CD4-positive, alpha-beta T cell (primary cell): ENCODE data around the gene EIF5A. TPM values are rescaled to one million over a fixed set of nuclear protein-coding genes. Genes with fewer than 3 reads are reported as not detected.

Experiments used
- ATAC-seq: fragments of 200-7000 bp; cut with Tn5 transposase; one replicate; pipeline ENCODE4 v1.10.0; 2022; ENCODE audit warnings: mild to moderate bottlenecking; ENCODE audit not compliant: poor library complexity
- CTCF ChIA-PET: fragments of 350-600 bp; sonication (Branson Sonifier 250); formaldehyde crosslinking; loops from one replicate; lab custom pipeline; 2021; ENCODE audit warnings: antibody characterized with exemption, inconsistent platforms; lab: Charles Lee
- POLR2A ChIA-PET: fragments of 350-600 bp; sonication (Branson Sonifier 250); formaldehyde crosslinking; loops from one replicate; lab custom pipeline; 2021; ENCODE audit warnings: antibody characterized with exemption, inconsistent platforms; lab: Charles Lee
- DNase-seq, 14 experiments: peaks; one replicate each; pipeline ENCODE4 v3.0.0-alpha.2; 2013 to 2020; ENCODE audit warnings: mixed read lengths in 2 of 14
- H3K27ac ChIP-seq, 2 donors: one replicate each; pipeline versions ENCODE4 v1.5.1 to v1.7.0; 2013; ENCODE audit warnings: low read length in 2 of 2, low read depth in 1 of 2, mild to moderate bottlenecking in 1 of 2
- H3K27me3 ChIP-seq, 2 experiments: 1 replicate in 1 of 2; 2 replicates in 1 of 2; pipeline versions ENCODE4 v1.6.1 to v1.7.0; 2013; ENCODE audit warnings: low read length in 2 of 2, control low read depth in 1 of 2, mild to moderate bottlenecking in 1 of 2, moderate library complexity in 1 of 2; ENCODE audit not compliant: insufficient read depth in 2 of 2, control insufficient read depth in 1 of 2
- H3K36me3 ChIP-seq: one replicate; pipeline ENCODE4 v1.6.1; 2013; ENCODE audit warnings: low read length, control low read depth; ENCODE audit not compliant: insufficient read depth
- H3K4me1 ChIP-seq: one replicate; pipeline ENCODE4 v1.6.1; 2013; ENCODE audit warnings: low read length, control low read depth; ENCODE audit not compliant: insufficient read depth
- H3K4me3 ChIP-seq: one replicate; pipeline ENCODE4 v1.5.1; 2013; ENCODE audit warnings: mild to moderate bottlenecking, low read length, moderate library complexity
- H3K9me3 ChIP-seq, 2 experiments: 1 replicate in 1 of 2; 2 replicates in 1 of 2; pipeline versions ENCODE4 v1.6.1 to v1.7.0; 2013; ENCODE audit warnings: low read length in 2 of 2, mild to moderate bottlenecking in 2 of 2, control low read depth in 1 of 2, moderate library complexity in 1 of 2; ENCODE audit not compliant: control insufficient read depth in 1 of 2, insufficient read depth in 1 of 2
- H3K27ac Mint-ChIP-seq: one replicate; pipeline ENCODE4 v1.8.0; 2020; ENCODE audit warnings: mixed read lengths
- H3K27me3 Mint-ChIP-seq: one replicate; pipeline ENCODE4 v1.8.0; 2021; ENCODE audit warnings: mixed read lengths
- H3K36me3 Mint-ChIP-seq: one replicate; pipeline ENCODE4 v1.8.0; 2021; ENCODE audit warnings: low read depth, mixed read lengths
- H3K4me1 Mint-ChIP-seq: one replicate; pipeline ENCODE4 v1.8.0; 2021; ENCODE audit warnings: low read depth, mixed read lengths
- H3K4me3 Mint-ChIP-seq: one replicate; pipeline ENCODE4 v1.8.0; 2020; ENCODE audit warnings: mild to moderate bottlenecking, mixed read lengths
- H3K9me3 Mint-ChIP-seq: one replicate; pipeline ENCODE4 v1.8.0; 2020; ENCODE audit warnings: mixed read lengths
- intact Hi-C, 2 experiments: fragments of 100-400 bp; cut with DNase I in 1 of 2; cut with micrococcal nuclease in 1 of 2; formaldehyde crosslinking; loops; one replicate each; pipeline versions ENCODE4 v1.15.1 to v1.9.0; 2023 to 2025; cut with DNase I, micrococcal nuclease
- total RNA-seq, 174 experiments: library from RNA in 2 of 174; stranded (reverse) in 2 of 174; gene quantifications; one replicate each; pipeline ENCODE4 v1.2.3 and lab custom pipeline; 2021 to 2026
- TF ChIP-seq, protein P1 (sequence below): fragments of 200-600 bp; IDR thresholded peaks from one replicate; pipeline ENCODE4 v1.8.0; 2022; ENCODE audit warnings: antibody characterized with exemption, mild to moderate bottlenecking

Gene EIF5A
- total RNA-seq, 2 experiments from 2014 or later: 471 to 480 TPM

DNA sequence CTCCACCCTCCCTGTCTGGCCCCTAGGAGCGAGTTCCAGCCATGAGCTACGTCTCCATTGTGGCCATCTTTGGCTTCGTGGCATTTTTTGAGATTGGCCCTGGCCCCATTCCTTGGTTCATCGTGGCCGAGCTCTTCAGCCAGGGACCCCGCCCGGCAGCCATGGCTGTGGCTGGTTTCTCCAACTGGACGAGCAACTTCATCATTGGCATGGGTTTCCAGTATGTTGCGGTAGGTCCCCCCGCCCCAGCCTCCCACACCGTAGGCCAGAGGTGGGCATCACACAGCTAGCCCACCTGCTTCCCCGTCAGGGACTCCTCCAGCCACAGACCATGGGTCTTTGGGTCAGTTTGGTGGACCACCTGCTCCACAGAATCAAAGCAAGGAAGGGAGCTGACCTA lies 21.7 kb upstream of the EIF5A start:
- TF ChIP-seq, protein P1, sequence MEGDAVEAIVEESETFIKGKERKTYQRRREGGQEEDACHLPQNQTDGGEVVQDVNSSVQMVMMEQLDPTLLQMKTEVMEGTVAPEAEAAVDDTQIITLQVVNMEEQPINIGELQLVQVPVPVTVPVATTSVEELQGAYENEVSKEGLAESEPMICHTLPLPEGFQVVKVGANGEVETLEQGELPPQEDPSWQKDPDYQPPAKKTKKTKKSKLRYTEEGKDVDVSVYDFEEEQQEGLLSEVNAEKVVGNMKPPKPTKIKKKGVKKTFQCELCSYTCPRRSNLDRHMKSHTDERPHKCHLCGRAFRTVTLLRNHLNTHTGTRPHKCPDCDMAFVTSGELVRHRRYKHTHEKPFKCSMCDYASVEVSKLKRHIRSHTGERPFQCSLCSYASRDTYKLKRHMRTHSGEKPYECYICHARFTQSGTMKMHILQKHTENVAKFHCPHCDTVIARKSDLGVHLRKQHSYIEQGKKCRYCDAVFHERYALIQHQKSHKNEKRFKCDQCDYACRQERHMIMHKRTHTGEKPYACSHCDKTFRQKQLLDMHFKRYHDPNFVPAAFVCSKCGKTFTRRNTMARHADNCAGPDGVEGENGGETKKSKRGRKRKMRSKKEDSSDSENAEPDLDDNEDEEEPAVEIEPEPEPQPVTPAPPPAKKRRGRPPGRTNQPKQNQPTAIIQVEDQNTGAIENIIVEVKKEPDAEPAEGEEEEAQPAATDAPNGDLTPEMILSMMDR: no peak
- Histone ChIP-seq H3K9me3 (peaks cover 0 to 9% of the 10 kb centered on the region in 2 experiments), H3K27ac (no peak overlapping the region), H3K4me1 (peaks cover 22% of the 10 kb centered on the region), H3K27me3 (peaks cover 38 to 43% of the 10 kb centered on the region in 2 experiments), H3K36me3 (no peaks in the 10 kb centered on the region), H3K4me3 (no peak overlapping the region)
- ATAC-seq (no peak), DNase-seq (no peak)
- ChIA-PET POLR2A (interaction anchor here (0.6 to 1.4 kb wide), 2 partner anchors 11 to 37 kb away, joined by 3 to 4 read pairs; no protein-coding TSS in a partner anchor), CTCF (interaction anchor here (1.0 to 1.2 kb wide), 2 partner anchors 10 to 12 kb away, joined by 4 to 5 read pairs; no protein-coding TSS in a partner anchor)
- Mint-ChIP-seq H3K9me3 (no peaks in the 10 kb centered on the region), H3K4me3 (no peak overlapping the region), H3K4me1 (peaks cover 18% of the 10 kb centered on the region), H3K27ac (no peak overlapping the region), H3K27me3 (peaks cover 55% of the 10 kb centered on the region), H3K36me3 (no peaks in the 10 kb centered on the region)
- intact Hi-C loops: no loop called here

DNA sequence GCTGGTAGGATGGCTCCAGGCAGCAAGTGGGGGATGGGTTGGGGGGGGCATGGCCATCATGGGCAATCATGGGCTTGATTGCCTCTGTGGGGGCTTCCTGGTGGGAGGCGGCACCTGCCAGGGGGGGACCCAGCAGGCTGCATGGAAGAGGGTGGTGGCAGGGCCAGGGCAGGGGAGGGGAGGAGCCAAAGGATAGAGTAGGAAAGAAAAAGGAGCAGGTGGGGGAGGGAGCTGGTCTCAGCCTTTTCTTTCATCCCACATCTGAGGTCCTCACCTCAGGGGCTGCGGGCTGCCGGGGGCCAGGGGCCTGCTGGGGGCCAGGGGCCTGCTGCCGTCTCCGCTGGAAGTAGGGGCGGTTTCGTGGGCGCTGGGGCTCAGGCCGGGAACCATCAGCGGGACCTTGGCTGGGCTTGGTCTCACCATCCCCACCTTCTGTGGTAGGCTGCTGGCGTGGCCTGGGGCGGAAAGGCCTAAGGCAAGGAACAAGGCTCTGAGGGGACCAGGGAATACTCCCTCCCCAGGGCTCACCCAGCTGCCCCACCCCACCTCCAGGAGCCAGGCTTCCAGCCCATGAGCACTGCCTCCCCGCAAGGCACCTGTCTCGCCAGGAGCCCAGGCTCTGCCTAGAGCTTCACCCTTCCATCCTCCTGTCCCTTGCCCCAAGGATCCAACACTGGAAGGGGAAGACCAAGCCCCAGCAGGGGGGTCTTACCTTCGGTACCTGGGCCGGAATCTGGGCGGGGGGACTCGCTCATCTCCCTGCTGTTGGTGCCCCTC lies 18.0 kb upstream of the EIF5A start:
- Mint-ChIP-seq H3K36me3 (no peaks in the 10 kb centered on the region), H3K4me3 (no peak overlapping the region), H3K27me3 (peaks cover 41% of the 10 kb centered on the region), H3K9me3 (no peaks in the 10 kb centered on the region), H3K27ac (no peak overlapping the region), H3K4me1 (peaks cover 6% of the 10 kb centered on the region)
- POLR2A ChIA-PET: no interaction called here
- TF ChIP-seq, protein P1: no peak
- no peak for DNase-seq
- H3K4me1 ChIP-seq: peaks cover 10% of the 10 kb centered on the region
- no peak overlapping the region for H3K4me3 ChIP-seq
- H3K36me3 ChIP-seq: no peaks in the 10 kb centered on the region
- intact Hi-C loops: loop anchor here in 1 of 2 experiments (5.0 kb wide), 1 partner anchor 242 kb away; no protein-coding TSS in a partner anchor
- CTCF ChIA-PET: interaction anchor here (1.3 kb wide), 1 partner anchor 7 kb away, joined by 4 read pairs; no protein-coding TSS in a partner anchor
- H3K27ac ChIP-seq: no peak overlapping the region
- H3K27me3 ChIP-seq: peaks cover 11 to 12% of the 10 kb centered on the region in 2 experiments
- no peak for ATAC-seq
- H3K9me3 ChIP-seq: no peaks in the 10 kb centered on the region

DNA sequence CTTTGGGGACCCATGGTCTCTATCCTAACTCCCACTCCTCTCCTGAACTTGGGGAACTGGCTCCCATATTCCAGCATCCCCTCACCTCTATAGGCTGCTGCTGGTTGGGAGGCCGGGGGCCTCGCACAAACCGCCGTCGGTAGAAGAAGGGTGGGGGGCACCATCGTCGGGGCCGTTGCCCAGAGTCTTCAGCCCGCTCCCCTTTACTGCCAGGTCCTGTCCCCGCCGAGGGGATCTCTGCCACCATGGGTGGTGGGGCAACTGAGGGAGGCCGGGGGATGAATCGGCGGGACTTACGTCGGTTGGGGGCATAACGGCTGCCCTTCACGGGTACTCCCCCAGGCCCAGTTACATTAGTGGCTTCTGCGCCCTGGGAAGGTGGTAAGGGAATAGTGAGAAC lies 17.3 kb upstream of the EIF5A start:
- Histone ChIP-seq H3K4me1 (peaks cover 15% of the 10 kb centered on the region), H3K27ac (no peak overlapping the region), H3K9me3 (no peaks in the 10 kb centered on the region), H3K4me3 (no peak overlapping the region), H3K27me3 (peaks cover 6 to 17% of the 10 kb centered on the region in 2 experiments), H3K36me3 (no peaks in the 10 kb centered on the region)
- ChIA-PET POLR2A (no interaction called here), CTCF (no interaction called here)
- no peak overlapping the region for H3K27ac Mint-ChIP-seq
- no peaks in the 10 kb centered on the region for H3K9me3 Mint-ChIP-seq
- peaks cover 10% of the 10 kb centered on the region for H3K4me1 Mint-ChIP-seq
- peaks cover 45% of the 10 kb centered on the region for H3K27me3 Mint-ChIP-seq
- DNase-seq: no peak
- intact Hi-C loops: loop anchor here in 1 of 2 experiments (5.0 kb wide), 1 partner anchor 243 kb away; no protein-coding TSS in a partner anchor
- H3K36me3 Mint-ChIP-seq: no peaks in the 10 kb centered on the region
- ATAC-seq: no peak
- TF ChIP-seq, protein P1: no peak
- no peak overlapping the region for H3K4me3 Mint-ChIP-seq
